ENCODE measurements around the gene PAK4. TPM values are rescaled to one million over a fixed set of nuclear protein-coding genes. Genes with fewer than 3 reads are reported as not detected.

Gene PAK4
- total and polyA plus RNA-seq, 2 of the 8 experiments (the other 6 are each of a cell fraction or from before 2014, with no cell fraction given): 50.7 to 64.4 TPM

DNA sequence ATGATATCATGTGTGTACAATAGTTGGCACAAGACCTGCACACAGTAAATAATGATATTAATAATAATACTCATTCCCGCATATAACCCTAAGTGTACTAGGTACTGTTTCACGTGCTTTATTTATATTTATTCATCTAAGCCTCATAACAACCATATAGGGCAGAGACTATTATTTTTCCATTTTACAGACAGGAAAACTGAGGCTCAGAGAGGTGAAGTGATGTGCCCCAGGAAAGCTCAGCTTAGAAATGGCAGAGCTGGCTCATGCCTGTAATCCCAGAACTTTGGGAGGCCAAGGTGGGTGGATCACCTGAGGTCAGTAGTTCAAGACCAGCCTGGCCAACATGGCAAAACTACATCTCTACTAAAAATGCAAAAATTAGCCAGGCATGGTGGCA is 27.9 kb upstream of the PAK4 start:
- Histone ChIP-seq H3K36me3 (ENCODE audit: control insufficient read depth in 2 of 4, insufficient read depth in 4 of 4, low read length in 3 of 4) (no peaks in the 10 kb centered on the region), H2BK12ac (ENCODE audit: low read depth, low read length) (no peak overlapping the region), H3K56ac (replicated peaks; ENCODE audit: insufficient read length, low read depth, low read length) (no peak overlapping the region), H3K23ac (ENCODE audit: insufficient read length) (no peak overlapping the region), H4K8ac (ENCODE audit: extremely low read depth, insufficient read depth, low read length) (no peak overlapping the region), H3K27ac (ENCODE audit: low read depth, low read length) (no peak overlapping the region), H3K14ac (ENCODE audit: insufficient read length) (no peak overlapping the region), H3K79me2 (ENCODE audit: control insufficient read depth in 1 of 2, insufficient read depth in 2 of 2, low read length in 2 of 2) (no peaks in the 10 kb centered on the region), H3K9ac (replicated peaks in 1 of 4; ENCODE audit: extremely low read depth in 1 of 4, low read depth in 3 of 4, low read length in 3 of 4) (no peak overlapping the region), H2AFZ (ENCODE audit: low read length) (no peak overlapping the region), H2AK5ac (ENCODE audit: low read depth, low read length) (no peak overlapping the region), H2BK120ac (replicated peaks; ENCODE audit: low read depth, low read length) (no peak overlapping the region), H2BK5ac (ENCODE audit: low read depth, low read length) (no peak overlapping the region), H4K5ac (ENCODE audit: insufficient read length, low read depth, low read length) (no peak overlapping the region), H3K4me2 (ENCODE audit: insufficient read depth in 1 of 2, low read depth in 2 of 2, low read length in 2 of 2) (no peak overlapping the region; a peak in 1 of 4 replicates), H2BK15ac (ENCODE audit: low read length) (no peak overlapping the region), H2BK20ac (ENCODE audit: low read length) (no peak overlapping the region), H4K91ac (replicated peaks; ENCODE audit: insufficient read length, low read length) (no peak overlapping the region), H3K4ac (replicated peaks; ENCODE audit: insufficient read length, low read depth, low read length) (no peak overlapping the region), H4K20me1 (replicated peaks in 1 of 2; ENCODE audit: control insufficient read depth in 1 of 2, insufficient read depth in 2 of 2, low read length in 2 of 2) (no peaks in the 10 kb centered on the region), H3K4me3 (ENCODE audit: extremely low read depth in 1 of 4, insufficient read depth in 2 of 4, low read depth in 3 of 4, low read length in 4 of 4) (no peak overlapping the region), H3K9me3 (ENCODE audit: insufficient read depth in 2 of 2, low read depth in 1 of 2, low read length in 1 of 2) (no peaks in the 10 kb centered on the region), H3K23me2 (ENCODE audit: low read depth, low read length) (no peaks in the 10 kb centered on the region), H3K18ac (ENCODE audit: extremely low read depth, low read length) (no peak overlapping the region), H3K79me1 (ENCODE audit: low read depth, low read length) (no peaks in the 10 kb centered on the region), H3K27me3 (replicated peaks in 1 of 4; ENCODE audit: control insufficient read depth in 3 of 4, extremely low read depth in 1 of 4, insufficient read depth in 3 of 4, low read length in 3 of 4) (peaks cover 0 to 9% (median 6%) of the 10 kb centered on the region in 4 experiments; a peak in 5 of 7 replicates), H3K4me1 (replicated peaks in 1 of 4; ENCODE audit: control insufficient read depth in 3 of 4, insufficient read depth in 4 of 4, low read length in 3 of 4) (no peaks in the 10 kb centered on the region)
- POLR2A ChIA-PET (ENCODE audit: partially characterized antibody): interaction anchor here (0.6 to 1.6 kb wide), 2 partner anchors 15 to 118 kb away, joined by 3 to 5 read pairs; no protein-coding TSS in a partner anchor
- TF ChIP-seq SAP30 (IDR thresholded peaks at IDR 0.05; ENCODE audit: insufficient read depth, insufficient replicate concordance, low read length) (no peak), RBBP5 (IDR thresholded peaks at IDR 0.05; ENCODE audit: borderline replicate concordance, low read depth, low read length) (no peak), BRCA1 (IDR thresholded peaks at IDR 0.05; ENCODE audit: low read depth, low read length) (no peak), PHF8 (conservative IDR thresholded peaks at IDR 0.05; ENCODE audit: low read depth, low read length) (no peak)
- WGBS, 2 experiments (ENCODE audit: extremely low coverage in 1 of 2, insufficient coverage in 1 of 2, insufficient read length in 1 of 2, insufficient replicate concordance in 2 of 2, low coverage in 1 of 2, low lambda C conversion rate in 2 of 2, missing lambda C conversion rate in 1 of 2): 93% methylated on average over 2 of the region's 2 CpGs; no CpG with 5 or more reads in 1 of the 2 experiments
- CTCF ChIA-PET (ENCODE audit: partially characterized antibody): interaction anchor here (0.6 to 2.2 kb wide), 6 partner anchors 12 to 946 kb away, joined by 3 to 5 read pairs (median 4); no protein-coding TSS in a partner anchor
- FAIRE-seq (no peak), DNase-seq (ENCODE audit: low read depth in 1 of 2, low spot score in 2 of 2) (no peak)
